Astrocyte (in vitro differentiated cells and primary cell): ENCODE results near the gene F3.

ENCODE experiments used
- EZH2 ChIP-seq: IDR thresholded peaks from 2 replicates; pipeline ENCODE4 v1.6.1; 2012; ENCODE audit warnings: mild to moderate bottlenecking, low read length, inconsistent platforms; ENCODE audit not compliant: insufficient read depth
- TF ChIP-seq, protein P1 (sequence below): IDR thresholded peaks from 2 replicates; pipeline ENCODE4 v1.5.1; 2011; ENCODE audit warnings: low read depth, mild to moderate bottlenecking, inconsistent platforms, low read length, moderate library complexity; ENCODE audit not compliant: insufficient read depth

DNA sequence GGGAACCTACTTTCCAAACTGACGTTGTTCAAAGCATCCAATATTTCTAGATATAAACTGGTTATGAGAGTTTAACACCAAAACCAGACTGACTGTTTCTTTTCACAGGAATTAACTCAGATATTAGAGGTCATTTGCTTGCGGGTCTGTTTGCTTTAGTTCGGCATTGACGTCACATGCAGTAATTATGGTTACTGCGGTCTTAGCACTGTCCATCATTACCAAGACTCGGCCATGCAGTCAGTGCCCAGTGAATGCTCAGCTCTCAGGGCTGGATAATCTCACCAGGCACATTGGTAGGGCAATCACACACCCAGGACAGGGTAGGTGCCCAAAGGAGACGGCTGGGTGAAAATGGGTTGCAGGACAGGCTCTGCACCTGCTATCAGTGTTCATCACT is 9.9 kb upstream of the F3 start:
- TF ChIP-seq, protein P1, sequence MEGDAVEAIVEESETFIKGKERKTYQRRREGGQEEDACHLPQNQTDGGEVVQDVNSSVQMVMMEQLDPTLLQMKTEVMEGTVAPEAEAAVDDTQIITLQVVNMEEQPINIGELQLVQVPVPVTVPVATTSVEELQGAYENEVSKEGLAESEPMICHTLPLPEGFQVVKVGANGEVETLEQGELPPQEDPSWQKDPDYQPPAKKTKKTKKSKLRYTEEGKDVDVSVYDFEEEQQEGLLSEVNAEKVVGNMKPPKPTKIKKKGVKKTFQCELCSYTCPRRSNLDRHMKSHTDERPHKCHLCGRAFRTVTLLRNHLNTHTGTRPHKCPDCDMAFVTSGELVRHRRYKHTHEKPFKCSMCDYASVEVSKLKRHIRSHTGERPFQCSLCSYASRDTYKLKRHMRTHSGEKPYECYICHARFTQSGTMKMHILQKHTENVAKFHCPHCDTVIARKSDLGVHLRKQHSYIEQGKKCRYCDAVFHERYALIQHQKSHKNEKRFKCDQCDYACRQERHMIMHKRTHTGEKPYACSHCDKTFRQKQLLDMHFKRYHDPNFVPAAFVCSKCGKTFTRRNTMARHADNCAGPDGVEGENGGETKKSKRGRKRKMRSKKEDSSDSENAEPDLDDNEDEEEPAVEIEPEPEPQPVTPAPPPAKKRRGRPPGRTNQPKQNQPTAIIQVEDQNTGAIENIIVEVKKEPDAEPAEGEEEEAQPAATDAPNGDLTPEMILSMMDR = no peak
- TF ChIP-seq EZH2 = no peak
